NCI-H2227 (cell line): ENCODE data around the gene KCNT1.
"Not testable (repeated sequence)": the region's sequence is repeated elsewhere in the genome, so short reads cannot be mapped to it uniquely, and the experiment has no call there.

Experiments used
- DNase-seq: peaks from one replicate; lab custom pipeline; 2025; ENCODE audit not compliant: unreplicated experiment; lab: John Stamatoyannopoulos, UW

The KCNT1 gene

DNA sequence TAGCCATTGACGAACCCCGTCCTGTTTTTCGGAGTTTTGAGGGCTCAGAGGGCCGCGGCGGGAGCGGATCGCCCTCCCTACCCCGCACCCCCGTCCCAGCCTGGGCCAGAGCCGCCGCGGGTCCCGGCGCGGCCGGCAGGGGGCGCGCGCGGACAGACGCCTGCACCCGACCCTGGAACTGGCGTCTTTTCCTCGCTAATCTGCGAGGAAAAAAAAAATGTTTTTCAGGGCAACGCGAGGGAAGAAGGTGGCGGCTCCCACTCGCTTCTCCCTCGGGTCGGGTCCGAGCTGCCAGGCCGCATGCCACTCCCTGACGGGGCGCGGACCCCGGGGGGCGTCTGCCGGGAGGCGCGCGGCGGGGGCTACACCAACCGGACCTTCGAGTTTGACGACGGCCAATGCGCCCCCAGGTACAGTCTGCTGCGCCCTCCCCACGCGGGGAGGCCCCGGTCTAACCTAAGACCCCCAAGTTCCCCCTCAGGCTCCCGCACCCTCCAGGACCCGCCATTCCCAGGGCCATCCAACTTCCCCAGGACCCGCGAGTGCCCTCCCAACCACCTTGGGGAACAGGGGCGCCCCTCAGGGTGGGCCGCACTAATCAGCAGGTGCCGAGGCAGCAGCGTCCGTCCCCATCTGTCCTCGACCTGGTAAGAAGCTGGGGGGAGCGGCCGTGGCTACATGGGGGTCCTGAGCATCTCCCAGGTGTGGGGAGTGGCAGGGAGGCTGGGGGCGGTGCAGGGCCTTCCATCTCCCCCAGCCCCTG, at the start of gene KCNT1:
TSS of gene KCNT1 (plus strand) at position 227 of the 763 bp plus-strand sequence. CDS start at position 301, 74 bp downstream.
- peak; percentile 64 for DNase-seq

DNA sequence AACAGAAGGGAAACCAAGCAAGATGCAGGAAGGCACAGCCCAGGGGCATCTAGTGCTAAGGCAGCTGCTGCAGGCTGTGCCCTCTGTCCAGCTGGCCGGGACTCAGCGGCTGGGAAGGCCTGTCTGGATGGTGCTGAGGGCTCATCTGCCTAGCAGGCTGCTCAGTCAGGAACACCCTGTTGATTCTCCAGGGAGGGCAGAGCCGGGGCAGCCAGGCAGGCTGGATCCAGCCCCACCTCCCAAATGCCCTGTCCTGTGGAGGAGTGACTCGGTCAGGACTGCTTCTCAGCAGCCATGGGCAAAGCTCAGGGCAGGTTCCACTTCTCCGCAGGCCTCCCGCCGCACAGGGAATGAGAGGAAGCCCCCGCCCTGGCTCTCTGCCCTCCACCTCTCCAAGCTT, 46.7 kb upstream of the KCNT1 start:
- no peak for DNase-seq

DNA sequence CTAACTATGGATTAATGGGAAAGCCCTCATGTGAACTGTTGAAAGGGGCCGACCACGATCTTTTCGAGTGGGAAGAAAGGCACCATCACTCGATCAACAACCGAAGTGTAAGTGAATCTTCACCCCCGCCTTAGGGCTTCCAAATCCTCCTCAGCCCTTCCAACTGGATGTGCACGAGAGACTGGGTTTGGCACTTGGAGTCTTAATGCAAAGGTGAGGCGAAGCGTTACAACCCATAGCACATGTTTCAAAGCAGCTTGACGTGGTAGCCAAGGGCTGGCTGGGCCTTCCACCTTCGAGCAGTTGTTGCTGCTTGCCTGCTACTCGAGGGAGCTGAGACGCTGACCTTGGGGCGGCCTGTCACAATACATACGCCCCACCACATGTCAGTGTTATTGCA, 44.6 kb upstream of the KCNT1 start:
- no peak for DNase-seq

DNA sequence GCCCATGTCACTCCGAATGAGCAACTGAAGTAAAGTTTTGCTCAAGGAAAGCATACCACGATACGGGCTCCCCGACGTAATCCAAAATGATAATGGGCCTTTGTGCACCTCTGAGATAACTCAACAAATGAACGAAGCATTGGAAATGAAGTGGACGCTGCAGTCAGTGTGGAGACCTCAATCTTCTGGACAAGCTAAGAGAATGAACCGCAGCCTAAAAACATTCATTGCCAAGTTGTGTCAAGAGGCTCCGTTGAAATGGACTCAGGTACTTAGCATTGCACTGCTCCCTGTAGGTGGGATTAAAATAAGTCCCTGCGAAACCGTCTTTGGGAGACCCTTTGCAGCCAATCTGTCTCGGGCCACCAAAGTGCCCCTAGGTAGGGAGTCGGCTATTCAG, 42.7 kb upstream of the KCNT1 start:
- DNase-seq = no peak

DNA sequence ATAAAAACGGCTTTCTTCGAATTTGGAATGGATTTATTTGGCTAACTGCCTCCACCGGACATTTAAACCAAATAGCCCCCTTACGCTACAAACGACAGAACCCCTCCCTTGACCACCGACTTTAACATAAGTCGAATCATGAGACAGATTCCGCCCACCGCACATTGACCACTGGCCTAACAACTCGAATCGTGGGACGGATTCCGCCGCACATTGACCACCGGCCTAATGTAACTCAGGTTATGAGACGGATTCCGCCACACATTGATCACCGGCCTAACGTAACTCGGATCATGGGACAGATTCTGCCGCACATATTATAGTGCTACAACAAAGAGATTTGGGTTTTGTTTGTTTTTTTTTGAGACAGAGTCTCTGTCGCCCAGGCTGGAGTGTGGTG, 41.6 kb upstream of the KCNT1 start:
- no peak for DNase-seq

DNA sequence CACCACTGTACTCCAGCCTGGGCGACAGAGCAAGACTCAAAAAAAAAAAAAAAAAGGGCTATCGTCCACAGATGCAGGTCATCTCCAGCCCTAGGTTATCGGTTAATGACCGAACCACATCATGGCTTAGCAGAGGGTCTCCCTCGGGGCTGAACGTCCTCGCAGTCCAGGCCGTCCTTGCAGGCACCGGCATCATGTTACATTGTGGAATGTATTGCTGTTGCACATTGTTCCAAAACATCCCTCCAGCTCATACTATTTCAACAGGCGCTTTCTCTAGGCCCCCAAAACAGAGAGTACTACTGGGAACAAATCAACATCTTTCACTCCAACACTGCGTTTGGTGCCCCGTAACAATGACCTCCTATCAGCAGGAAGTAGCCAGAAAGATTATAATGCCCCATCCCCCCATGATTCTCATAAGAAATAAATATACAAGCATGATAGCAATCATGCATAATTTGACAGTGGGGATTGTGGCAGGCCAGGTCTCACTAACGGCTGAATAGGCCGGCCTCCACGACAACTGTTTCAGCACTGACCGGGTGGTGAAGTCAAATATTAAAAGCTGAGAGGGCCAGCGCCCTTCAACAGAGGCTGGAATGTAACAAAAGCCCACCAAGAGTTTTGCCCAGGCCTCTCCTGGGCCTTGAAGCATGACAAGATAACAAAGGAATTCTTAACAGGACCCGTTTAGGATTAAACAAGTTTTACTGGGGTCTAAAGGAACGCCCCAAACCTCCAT, 40.0 kb upstream of the KCNT1 start:
- DNase-seq = no peak

DNA sequence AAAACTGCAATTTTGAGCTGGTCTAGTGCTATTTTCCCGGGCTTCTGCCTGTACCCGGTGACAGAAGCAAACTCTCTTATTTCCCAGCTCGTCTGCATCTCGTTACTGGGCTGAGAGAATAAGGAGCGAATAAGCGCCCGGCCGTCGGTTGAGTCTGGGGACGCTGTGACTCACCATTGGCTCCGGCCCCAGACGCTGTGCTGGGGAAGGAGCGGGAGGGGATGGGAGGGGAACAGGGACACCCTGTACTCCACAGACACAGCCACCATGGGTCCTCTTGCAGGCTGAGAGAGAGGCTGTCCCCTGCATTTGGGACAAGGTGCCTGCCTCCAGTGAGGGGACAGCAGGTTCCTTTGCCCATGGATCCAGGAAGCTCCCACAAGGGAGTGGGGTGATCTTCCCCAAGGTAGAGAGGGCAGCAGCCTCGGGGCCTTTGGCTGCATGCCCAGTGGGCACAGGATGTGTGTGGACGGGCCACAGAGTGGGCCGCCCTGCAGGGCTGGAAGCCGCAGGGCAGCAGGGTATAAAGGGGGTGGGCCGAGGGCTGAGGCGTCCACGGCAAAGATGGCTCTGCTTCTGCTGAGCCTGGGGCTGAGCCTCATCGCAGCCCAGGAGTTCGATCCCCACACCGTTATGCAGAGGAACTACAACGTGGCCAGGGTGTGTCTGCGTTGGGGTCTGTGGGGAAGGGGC, 39.1 kb upstream of the KCNT1 start, which contains the start of gene LCN9:
TSS of gene LCN9 (plus strand) at position 552 of the 693 bp plus-strand sequence. CDS start at position 565, 13 bp downstream.
- no peak for DNase-seq

DNA sequence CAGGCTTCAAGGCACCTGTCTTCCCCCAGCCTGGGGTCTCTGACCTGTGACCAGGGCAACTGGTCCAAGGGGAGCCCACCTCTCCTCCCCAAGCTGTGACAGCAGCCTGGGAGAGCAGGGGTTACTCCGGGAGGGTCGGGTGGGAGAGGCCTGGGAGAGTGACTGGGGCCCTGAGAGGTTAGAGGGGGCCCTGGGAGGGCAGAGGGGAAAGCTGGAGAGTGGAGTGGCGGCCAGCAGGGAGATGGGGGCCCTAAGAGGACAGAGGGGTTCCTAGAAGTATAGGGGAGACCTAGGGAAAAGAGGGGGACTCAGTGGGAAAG, 38.6 kb upstream of the KCNT1 start:
- DNase-seq = no peak

DNA sequence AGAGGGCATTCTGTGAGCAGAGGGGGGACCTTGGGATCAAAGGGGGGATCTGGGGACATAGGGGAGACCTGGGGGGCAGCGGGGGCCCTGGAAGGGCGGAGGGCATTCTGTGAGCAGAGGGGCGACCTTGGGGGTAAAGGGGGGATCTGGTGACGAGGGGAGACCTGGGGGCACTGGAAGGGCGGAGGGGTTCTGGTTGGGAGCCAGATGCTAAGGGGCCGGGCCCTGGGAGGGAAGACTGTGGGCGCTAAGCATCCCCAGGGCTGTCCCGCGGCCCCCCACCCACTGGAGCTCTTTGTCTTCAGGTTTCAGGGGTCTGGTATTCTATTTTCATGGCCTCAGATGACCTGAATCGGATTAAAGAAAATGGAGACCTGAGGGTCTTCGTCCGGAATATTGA, 38.1 kb upstream of the KCNT1 start:
- no peak for DNase-seq

DNA sequence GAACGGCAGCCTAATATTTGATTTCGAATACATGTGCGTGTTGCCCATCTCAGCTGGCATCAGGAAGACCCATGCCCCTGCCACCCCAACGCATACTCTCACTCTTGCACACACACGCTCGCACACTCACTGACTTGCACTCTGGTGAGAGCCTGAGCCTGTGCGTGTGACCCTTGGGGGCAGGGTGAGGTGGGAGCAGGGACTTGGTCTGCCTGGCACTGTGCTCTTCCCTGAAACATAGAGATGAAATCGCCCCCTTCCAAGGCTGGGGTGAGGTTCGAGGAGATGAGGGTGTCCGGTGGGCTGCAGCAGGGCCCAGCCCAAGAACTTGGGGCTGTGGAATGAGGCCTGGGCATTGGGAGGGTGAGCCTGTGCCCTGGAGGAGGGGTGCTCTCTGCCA, 37.7 kb upstream of the KCNT1 start:
- DNase-seq = no peak

DNA sequence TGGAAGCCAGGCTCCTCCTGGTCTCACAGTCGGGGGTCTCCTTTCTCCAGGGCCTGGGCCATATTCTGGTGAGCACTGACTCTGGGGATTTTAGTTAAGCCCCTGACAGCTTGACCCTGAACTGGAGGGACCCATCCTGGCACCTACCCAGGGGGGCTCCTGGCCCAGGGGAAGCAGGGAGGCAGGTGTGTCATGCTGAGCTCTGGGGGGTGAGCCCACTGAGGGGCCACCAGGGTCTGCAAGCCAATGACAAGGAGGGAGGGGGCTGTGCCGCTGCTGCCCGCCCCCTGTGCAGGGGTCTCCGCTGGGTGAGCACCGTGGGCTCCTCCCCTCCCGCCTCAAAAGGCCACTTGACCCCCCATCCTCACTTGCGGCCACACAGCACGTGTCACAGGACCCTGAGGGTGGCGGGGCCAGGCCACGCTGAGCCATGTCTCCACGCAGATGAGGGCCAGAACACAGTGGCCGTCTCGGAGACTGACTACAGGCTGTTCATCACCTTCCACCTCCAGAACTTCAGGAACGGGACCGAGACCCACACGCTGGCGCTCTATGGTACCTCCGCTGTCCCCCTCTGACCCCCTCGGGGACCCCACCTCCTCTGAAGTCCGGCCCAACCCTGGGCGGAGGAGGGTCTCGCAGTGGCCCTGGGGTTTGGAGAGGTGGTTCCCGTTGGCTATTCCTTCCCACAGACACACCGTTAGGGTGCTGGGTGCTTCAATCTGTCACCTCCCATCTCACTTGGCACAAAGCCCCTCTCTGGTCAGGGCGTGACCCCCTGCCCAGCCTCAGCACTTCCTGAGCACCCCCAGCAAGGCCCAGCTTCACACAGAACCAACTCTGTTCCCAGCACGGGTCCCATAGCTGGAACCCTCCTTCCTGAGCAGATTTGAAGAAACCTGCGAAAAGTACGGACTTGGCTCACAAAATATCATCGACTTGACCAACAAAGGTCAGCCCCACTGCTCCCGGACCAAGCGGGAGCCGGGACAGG, 36.9 kb upstream of the KCNT1 start:
- DNase-seq = no peak

DNA sequence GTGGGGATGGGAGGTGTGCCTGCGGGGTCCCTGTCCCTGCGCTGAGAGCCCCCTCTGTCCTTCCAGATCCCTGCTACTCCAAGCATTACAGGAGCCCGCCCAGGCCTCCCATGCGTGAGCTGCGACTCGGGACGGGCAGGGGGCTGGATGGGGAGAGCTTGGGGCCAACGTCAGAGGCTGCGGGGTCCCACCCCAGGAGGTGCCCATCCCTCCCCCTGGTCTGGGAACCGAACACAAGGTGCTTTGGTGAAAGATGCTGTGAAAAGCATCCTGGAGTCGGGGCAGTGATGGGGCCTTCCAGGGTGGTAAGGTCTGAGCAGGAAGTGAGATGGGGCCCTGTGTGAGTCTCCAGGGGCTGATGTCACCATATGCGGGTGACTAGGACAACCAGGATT, 36.2 kb upstream of the KCNT1 start:
- DNase-seq = no peak

DNA sequence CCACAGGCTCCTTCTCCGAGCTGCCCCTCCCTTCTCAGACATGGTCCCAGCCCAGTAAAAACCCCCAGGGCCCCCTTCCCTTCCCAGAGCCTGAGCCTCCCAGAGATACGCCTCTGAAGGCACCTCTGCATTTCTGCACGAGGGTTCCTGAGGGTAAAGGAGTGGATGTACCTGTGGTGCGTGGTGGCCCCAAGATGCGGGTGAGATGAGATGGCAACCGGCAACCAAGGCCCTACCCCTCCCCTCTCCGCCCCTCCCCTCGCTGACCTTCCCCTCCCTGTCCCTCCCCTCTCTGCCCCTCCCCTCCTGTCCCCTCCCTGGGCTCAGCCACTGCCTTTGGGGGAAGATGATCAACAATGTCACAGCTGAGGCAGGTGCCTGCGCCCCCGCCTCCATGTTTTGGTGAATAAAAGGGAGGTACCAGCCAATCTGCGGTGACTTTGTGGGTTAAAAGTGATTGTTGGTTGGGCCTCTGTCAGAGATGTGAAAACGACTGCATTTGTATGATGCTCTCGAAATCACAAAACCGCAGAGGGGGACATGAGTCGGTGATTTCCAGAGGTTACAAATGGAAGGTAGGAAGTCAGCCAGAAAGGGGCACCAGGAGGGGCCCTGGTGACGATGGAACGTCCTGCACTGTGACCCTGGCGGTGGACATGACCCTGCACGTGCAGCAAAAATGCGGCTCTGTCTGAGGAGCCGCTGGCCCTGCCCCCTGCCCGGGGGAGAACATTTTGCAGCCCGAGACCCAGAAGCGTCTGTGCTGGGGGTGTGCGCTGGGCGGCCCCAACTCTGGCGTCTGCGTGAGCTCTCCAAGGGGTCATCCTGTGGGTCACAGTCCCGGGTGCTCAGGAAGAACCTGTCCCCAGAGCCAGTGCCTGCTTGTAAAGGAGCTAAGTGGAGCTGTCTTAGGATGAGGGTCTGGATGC, 35.2 kb upstream of the KCNT1 start:
- no peak for DNase-seq

DNA sequence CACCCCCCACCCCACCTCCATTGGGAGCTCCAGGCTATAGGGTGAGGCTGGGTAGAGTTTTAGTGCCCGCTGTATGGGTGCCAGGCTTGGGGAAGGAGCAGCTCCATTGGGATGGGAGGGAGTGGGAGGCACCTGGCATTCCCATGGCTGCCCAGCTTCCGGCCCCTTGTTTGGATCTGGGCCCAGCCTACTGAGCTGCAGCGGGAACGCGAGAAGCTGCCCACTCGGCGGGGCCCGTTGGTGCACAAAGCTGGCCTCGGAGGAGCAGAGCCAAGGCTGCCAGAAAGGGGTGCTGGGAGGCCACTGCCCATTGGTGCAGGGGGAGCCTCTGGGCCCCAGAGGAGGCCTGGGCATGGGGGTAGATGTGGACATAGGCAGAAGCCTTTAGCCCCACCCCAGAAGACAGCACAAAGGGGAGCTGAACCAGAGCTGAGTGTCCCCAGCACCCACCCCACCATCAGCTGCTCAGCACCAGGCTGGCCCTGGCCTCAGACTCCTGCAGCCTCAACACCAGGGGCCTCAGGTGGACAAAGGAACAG, 34.5 kb upstream of the KCNT1 start:
- DNase-seq = no peak

DNA sequence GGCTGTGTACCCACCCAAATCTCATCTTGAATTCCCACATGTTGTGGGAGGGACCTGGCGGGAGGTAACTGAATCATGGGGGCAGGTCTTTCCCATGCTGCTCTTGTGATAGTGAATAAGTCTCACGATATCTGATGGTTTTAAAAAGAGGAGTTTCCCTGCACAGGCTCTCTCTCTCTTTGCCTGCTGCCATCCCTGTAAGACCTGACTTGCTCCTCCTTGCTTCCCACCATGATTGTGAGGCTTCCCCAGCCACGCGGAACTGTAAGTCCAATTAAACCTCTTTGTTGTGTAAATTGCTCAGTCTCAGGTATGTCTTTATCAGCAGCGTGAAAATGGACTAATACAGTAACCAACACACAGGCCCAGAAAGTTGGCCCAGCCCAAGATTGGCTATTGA, 33.0 kb upstream of the KCNT1 start:
- not testable (repeated sequence) for DNase-seq

DNA sequence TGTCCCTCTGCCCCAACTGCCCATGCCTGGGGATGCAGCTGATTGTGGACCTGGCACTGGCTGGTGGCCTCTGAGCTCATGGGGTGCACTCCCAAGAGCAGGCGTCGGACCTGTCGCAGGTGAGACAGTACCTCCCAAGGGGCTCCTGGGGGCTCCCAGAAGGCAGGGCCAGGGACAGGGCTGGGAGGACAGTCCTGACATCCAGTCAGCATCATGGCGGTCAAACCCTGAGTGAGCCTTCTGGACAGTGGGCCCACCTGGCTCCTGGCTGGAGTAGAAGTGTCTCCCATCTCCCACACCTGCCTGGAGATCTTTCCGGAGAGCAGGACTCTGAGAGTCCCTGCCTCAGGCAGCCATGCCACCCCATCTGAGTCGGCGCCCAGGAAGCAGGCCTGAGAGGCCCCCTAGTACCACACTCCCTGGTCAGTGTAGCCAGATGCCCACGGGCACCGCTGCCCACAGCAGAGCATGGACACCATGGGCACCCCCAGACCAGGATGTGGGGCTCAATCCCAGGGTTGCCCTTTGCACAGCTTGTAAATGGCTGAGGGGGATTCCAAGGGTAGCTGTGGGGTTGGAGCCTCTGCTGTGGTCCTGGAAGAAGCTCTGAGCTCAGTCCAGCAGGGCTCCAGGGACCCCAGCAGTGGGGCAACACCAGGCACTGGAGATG, 32.2 kb upstream of the KCNT1 start:
- no peak for DNase-seq

DNA sequence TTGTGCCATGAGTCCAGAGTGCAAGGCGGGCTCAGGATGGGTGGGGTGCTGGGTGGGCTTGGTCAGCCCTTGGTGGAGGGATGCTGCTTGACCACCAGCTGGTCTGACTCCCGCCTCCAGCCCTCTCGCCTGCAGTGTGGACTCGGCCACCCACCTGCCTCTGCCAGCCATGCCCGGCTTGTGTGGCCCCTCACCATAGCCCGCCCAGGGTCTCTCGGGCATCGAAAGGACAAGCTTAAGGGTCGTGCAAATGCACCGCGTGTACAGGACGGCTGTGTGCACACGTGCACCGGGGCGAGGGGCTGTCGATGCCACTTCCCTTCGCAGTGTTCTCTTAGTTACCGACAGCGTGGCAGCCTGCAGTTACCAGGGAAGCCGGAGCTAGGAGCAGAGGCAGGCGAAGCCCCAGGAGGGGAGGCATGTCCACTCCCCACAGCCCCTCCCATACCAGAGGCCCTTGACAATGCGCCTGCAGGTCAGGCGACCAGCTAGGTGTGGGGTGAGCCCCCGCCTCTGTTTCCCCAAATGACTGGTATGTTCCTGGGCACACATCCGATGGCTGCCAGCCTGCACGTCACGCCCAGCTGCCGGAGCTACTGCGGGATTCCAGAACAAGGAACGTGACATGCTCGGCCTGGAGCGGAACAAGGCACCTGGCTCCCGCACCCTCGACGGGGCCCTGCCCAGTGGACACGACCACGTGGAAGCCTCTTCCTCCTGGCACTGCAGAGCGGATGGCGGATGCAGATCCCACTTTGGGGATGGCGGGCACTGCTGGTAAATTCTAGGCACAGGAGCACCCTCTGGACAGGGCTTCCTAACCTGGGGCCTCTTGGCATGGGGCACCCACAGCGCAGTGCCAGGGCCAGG, 31.0 kb upstream of the KCNT1 start:
- no peak for DNase-seq

DNA sequence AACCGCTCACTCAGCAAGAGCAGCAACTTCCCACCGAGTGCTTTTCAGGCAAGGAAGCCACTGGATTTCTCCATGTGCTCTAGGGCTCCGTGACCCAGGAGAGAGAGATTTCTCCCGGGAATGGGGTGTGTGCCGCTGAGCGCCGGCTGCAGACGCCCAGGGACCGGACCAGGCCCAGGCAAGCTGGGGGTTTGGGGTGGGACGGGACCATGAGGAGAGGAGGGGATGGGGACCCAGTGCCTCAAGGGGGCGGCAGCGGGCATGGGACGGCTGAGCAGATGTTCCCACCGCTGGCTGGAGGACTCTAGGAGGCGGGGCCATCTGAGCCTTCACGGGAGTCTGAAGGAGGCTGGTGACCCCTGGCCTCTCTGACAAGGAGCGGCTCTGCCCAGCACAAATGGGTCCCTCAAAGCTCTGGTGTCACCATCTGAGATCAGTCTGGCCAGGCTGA, 30.4 kb upstream of the KCNT1 start:
- DNase-seq = no peak
